OCI-M2 (cell line): ENCODE measurements around the gene PIP4K2C.

ENCODE experiments used
- DNase-seq: peaks from one replicate; lab custom pipeline; 2025; ENCODE audit not compliant: unreplicated experiment; lab: John Stamatoyannopoulos, UW

The PIP4K2C gene

DNA sequence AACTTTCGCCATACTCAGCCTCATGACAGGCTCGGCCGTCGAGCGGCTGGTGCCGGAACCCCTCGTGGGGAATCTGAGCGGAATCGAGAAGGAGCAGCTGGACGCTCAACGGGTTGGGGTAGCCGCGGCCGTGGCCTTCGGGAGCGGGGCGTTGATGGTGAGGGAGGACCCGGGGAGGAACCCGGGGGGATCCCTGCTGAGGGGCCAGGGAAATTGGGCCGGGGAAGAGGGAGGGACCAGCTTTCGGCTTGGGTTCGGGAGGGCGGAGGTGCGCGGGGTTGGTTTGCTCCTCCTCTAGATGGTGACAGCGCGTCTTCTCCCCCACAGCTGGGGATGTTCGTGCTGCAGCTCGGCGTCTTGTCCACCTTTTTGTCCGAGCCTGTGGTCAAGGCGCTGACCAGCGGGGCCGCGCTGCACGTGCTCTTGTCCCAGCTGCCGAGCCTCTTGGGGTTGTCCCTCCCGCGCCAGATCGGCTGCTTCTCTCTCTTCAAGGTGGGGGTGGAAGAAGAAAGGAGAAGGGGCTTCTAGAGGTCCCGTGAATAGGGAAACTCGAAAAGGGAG, 30.0 kb downstream of the PIP4K2C start:
- DNase-seq: no peak

DNA sequence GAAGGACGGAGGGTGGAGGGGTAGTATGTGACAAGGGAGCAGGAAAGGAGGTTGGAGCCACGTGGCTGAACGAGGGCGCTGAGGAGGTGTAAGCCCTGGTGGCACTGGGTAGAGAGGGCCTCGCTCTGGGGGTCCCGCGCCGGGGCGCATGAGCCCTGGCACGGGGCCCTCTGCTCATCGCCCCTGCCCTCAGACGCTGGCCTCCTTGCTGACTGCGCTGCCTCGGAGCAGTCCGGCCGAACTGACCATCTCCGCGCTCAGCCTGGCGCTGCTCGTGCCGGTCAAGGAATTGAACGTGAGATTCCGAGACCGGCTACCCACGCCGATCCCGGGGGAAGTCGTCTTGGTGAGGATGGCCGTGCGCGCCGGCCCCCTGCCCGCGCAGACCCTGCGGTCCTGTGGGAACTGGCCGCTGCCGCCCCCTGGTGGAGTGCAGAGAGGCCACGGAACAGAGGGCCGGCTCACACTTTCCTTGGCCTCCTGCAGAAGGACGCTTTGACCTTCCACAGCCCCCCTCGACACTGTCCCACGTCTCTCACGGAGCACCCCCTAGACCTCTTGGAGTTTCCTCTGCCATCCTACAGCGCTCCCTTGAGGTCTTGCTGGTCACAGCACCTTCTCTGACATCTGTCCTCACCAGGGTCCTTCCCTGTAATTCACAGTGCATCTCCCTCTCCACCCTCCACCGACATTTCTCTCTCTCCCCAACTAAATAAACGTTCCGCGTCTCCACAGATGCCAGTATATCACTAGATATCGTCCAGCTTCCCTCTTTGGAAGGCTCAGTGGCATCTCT, 30.7 kb downstream of the PIP4K2C start:
- no peak for DNase-seq

DNA sequence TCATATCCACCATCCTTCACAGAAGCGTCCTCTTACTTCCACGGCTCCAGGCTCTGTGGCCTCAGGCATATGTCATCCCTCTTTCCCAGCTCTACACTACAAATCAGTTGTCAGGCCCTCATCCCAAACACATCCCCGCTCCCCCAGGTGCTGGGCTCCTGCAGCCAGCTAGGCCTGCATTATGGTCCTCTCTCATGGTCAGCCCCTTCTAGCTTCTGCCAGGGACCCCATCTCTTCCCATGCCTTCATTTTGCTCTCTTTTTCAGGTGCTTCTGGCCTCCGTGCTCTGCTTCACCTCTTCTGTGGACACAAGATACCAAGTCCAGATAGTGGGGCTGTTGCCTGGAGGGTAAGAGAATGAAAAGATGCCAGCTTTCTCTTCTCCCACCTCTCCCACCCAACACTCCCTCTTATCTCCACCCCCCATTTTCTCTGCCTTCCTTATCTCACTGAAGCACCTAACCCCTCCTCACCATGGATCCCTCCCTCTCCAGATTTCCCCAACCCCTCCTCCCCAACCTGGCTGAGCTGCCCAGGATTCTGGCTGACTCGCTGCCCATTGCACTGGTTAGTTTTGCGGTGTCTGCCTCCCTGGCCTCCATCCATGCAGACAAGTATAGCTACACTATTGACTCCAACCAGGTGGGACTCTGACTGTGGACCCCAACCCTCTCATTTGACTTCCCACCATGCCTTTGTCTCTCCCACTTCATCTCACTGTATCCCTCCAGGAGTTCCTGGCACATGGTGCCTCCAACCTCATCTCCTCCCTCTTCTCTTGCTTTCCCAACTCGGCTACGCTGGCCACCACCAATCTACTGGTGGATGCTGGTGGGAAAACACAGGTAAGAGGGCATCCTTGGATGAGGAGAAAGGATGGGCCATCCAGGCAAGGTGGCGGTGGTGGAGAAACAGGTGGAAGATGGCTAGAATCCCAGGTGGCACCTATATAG, 31.6 kb downstream of the PIP4K2C start:
- no peak for DNase-seq

DNA sequence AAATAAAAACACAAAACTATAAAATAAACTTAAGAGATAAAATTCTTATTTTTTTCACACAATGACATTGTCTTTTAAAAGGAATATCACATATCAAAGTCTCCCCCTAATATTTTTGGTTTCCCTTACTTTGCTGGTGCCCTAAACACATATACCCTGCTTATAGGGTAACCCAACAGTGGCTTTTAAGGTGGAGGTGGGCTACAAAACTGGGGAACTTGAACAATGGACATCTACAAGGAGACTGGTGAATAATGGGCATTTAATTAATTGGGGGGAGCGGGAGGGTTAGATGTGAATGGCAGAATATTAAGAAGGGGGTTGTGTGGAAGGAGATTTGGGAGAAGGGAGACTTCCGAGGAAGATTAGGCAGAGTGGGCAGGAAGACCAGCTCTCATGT, 32.4 kb downstream of the PIP4K2C start:
- no peak for DNase-seq

DNA sequence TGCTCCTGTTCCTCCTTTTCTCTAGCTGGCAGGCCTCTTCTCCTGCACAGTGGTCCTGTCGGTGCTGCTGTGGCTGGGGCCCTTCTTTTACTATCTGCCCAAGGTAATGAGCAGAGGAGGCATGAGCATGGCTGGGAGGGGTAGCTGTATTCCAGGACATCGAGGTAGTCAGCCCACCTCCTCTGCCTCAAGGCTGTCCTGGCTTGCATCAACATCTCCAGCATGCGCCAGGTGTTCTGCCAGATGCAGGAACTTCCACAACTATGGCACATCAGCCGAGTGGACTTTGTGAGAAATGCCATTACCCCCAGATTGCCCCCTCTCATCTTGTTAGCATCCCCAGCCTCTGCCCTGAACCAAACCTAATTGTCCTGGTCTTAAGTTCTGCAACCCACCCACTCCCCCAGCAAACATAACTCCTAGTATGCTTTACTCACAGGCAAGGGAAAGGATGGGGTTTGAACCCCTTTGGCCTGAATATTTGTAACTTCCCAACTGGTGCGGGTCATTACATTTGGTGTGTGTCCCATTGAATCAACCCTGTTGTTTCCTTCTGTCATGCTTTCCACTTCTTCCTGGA, 32.9 kb downstream of the PIP4K2C start:
- DNase-seq: no peak

DNA sequence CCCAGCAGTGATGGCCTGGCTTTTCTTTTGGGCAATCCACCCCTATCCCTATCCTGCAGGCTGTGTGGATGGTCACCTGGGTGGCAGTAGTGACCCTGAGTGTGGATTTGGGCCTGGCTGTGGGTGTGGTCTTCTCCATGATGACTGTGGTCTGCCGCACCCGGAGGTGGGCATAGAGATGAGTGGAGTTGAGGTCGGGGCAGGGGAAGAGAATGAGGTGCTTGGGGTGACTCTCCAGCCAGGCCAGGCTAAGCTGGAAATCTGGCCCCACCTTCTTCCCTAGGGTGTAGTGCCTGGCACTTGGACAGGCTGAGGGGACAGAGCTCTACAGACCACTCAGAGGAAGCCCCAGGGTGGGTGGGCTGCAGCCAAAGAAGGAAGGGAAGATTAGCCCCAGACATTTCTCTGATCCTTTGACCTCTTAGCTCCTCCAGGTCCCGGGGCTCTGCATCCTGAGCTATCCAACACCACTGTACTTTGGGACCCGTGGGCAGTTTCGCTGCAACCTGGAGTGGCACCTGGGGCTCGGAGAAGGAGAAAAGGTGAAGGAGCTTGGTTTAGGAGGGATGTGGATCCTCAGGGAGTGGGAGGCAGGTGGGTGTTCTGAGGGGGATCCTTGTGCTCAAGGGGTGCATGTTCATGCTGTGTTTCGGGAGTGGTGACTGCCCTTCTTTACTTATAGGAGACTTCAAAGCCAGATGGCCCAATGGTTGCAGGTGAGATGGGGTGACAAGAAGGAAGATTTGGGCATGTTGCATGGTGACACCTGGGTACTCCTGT, 33.6 kb downstream of the PIP4K2C start:
- DNase-seq: no peak

DNA sequence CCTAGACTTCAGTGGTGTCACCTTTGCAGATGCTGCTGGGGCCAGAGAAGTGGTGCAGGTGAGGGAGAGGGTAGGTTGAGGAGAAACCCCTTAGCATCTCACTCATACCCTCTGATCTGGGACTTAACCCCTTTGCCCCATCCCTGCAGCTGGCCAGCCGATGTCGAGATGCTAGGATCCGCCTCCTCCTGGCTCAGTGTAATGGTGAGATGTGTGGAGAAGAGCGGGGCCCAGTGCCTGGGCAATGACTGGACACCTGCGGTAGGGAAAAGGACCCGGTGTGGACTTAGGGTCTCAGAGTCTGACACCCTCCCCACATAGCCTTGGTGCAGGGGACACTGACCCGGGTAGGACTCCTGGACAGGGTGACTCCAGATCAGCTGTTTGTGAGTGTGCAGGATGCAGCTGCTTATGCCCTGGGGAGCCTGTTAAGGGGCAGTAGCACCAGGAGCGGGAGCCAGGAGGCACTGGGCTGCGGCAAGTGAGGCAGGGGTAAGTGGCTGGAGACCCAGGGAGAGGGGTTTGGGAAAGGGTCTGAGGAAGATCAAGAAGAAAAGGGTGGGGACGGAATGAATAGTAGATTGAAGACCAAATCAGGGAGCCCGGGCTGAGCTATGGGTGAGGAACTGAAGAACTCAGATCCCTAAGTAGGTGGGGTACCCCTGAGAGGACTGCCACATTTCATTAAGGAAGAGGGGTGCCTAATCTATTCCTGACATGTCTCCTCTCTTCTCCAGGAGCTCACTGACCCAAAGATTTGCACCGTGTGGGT, 34.5 kb downstream of the PIP4K2C start:
- DNase-seq: no peak

DNA sequence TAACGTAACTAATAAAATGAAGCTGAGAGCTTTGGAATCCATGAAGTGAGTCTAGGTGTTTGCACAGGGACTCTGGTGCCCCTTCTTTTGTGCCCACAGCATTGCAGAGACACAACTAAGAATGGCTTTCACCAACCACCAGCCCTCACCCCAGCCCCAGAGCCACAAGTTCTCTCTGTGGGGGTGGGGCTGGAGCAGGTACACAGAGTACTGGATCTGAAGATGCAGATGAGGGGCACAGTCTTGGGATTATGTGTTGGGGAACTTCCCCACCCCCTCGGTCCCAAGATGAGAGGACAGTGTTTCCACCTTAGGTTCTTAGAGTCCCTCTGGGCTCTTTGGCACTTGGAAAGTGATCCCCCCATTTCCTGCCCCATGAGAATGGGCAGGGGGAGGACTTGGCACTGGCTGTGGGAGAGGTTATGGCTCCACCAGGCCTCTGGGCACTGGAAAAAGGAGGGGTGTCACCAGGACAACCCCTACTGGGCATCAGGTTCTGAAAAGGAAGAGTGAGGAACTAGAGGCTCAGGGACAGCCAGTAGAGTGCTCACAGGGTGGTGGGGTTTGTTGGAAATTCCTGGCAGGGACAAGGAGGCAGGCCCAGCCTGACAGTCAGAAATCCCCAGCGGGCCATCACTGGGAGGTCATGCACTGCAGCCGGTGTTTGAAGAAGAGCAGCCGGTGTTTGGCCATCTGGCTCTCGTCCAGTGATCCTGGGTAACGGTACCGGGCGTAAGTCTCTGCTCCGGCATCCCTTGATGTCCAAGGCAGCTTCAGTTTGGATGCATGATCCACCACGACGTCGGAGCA, 35.3 kb downstream of the PIP4K2C start:
- no peak for DNase-seq

DNA sequence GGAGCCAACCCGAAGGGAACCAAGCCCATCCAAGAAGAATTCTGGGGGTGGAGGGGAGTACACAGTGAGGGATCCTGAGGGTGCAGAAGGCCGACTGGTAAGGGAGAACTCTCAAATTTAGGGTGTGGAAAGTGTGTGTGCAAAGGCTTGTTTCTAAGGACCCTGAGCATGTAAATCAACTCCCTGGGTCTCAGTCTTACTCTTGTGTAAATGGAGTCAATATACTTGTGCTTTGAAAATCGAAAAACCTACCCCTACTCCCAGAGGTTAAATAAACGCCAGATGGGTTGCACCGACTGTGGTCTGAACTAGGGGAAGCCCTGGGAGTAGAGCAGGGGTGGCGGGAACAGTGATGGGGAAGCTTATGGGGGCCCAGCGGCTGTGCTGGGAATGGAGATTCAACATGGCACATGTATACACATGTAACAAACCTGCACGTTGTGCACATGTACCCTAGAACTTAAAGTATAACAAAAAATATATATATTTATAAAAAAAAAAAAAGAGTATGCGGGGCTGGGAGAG, 36.0 kb downstream of the PIP4K2C start:
- DNase-seq: no peak

DNA sequence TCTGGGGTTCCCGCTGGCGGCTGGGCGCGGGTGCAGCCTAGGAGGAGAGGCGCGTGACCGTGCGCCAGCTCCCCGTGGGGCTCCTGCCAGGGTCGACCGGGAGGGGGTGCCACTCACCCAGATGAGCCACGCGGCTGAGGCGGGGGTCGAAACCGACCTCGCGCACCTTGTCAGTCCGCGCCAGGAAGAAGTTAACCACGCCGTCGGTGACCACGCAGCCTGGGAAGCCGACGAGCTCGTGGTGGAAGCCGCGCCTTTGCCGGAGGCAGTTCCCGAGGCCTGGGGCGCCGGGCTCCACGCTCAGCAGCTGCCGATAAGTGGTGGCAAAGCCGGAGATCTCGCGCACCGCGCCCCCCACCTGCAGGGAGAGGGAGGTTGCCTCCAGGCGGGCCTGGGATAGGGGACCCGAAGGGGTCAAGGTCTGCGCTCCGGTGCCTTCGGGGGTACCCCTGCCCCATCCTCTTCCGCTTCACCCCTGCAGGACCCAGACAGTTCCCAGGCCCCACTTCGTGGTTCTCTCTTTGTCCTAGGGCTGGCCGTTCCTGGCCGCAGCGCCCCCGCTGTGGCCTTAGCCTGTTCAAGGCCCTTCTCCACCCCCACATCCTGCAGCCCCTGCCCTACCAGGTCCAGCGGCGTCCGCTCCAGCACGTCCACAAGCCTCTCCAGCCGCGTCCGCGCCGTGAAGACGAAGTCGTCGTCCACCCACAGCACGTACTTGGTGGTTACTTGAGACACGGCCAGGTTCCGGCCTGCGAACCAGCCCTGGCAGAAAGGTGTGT, 36.7 kb downstream of the PIP4K2C start:
- no peak for DNase-seq

DNA sequence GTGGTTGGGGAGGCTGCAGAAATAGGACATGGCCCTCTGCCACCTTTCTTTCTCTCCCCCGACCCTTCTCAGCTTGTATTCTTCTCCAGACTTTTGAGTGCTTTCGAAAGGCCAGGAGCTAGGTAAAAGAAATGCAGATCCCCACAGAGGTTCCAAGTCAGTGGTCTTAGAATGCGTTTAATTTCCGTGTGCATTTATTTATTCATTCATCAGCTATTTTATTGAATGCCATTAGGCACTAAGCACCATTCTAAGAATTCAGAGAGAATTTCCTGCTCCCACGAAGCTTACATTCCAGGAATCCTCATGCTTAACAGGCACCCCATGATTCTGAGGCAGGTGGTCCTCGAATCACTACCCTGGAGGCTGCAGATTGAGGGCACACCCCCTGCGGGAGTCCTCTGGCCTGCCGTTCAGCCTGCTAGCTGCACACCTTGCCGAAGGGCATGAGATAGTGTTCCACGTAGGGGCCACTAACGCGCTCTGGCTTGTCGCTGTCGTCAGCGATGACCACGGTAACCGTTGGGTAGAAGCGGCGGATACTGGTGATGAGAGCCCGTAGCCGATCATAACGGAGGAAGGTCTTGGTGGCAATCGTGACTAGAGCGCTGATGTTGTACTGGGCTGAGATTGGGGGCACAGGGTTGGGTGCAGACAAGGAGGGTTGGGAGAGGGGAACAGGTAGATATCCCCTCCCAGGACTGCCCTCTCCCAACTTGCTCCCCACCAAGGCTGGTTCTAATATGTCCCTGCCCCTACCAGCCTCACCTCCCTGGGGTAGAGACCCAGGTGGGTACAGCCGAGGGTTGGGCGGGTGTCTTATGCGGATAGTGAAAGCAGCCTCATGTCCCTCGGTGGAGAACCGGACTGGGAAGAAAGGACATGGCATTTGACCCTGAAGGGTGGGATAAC, 37.5 kb downstream of the PIP4K2C start:
- no peak for DNase-seq

DNA sequence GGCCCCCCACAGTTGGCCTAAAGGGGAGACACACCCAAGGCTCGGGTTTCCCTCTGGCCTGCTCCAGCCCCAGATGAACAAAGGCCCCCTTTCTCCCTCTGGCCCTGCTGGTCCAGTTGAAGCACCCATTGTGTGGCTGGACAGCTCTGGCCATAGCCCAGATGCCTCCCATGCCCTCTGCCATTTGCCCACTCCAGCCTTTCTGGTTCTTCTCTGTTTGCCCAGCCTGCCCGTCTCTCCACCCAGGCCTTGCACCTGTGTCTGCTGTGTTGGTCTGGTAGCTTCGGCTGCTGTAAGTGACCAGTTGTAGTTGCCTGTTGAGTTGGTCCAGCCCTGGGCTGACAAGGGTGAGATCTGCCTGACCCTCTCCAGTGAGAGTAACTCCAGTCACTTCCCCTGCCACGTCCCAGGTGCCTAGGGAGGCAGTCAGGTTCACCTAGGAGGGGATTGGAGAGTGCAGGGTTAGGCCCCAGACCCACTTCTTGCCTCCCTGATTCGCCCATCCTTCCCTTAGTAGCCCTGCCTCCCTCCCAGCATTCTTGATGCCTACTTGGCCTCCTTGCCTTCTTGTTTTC, 39.0 kb downstream of the PIP4K2C start:
- DNase-seq: no peak

DNA sequence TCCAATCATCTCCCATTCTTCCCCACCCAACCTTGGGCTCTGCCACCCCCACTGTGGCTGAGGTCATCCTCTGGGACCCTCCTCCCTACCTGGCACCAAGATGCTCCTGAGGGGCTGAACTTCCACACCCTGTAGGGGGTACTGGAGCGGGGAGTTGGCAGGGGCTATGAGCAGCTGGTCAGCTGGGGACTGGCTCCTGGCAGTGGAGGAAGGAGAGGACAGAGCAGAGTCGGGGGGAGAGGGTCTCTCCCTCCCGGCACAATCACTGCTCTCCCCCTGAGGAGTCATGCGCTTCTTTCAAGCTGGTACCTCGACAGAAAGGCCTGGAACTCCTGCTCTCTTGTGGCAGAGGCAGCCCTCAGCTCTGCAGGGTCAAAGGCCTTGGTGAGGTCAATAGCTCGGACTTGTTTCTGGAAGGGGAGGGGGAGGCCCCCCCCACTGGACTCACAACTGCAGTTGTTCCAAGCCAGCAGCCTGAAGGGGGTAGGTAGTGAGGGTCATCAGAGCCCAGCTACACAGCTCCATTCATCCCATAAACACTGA, 40.0 kb downstream of the PIP4K2C start:
- no peak for DNase-seq

DNA sequence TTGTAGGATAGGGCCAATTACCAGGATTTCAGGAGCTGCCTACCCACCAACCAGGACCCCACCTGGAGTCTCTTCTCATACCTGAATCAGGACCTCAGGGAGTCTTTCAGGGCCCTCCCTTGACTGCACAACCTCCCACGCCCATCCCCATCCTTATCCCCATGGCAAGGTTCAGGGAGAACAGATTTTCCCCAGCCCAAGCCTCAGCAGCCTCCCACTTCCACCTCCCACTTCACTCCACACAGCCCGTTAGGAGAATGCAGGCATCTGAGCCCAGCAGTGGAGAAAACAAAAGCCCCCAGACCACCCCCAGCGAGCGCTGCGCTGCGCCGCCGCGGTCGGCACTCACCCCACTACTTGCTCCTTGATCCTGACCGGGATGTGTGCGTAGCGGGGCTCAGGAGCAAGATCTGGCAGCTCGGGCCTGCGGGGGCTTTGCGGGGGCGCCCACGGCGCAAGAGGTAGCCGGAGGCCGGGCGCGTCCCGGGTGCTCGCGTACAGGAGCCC, 40.6 kb downstream of the PIP4K2C start:
- no peak for DNase-seq

DNA sequence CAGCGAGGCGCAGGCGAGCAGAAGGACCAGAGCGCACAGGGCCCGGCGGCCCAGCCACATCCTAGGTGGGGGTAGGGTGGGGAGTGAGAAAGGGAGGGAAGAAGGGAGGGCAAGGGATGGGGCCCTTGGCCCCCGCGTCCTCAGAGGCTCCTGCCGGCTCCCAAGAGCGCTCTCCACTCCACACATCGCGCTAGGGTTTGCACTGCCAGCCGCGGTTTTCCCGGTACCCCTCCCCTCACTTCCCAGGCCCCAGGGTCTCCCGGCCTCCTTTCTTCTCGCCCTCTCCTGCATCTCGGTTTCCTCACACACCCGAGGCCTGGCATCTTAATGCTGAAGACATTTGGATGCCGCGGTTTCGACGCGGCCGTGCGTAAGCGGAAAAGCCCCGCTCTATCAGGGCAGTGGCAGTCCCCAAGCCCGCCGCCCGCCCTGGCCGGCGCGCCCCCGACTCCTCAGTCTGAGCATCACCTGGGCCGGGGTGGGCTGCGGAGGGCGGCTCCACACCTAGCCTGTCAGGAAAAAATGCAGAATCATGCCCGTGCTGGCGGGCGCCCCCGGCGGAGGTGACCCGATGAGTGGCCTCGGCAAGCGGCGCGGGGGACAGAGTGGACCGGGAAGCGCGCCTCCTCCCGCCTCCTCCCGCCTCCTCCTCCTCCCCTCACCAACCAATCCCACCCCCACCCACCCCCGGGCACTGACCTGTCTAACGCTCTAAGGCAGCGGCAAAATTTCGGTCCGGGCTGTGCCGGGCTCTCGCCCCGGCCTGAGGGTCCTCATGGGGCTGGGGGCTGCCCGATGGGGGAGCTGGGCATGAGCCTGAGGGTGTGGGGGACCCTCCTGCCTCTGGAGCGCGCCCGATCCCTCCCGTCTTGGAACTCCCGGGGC, 41.3 kb downstream of the PIP4K2C start:
- no peak for DNase-seq
